Fibroblast of villous mesenchyme (primary cell): ENCODE results near the gene SNX20. TPM values are rescaled to one million over a fixed set of nuclear protein-coding genes. Genes with fewer than 3 reads are reported as not detected.

Experiments
- DNase-seq: peaks from one replicate; pipeline ENCODE4 v3.0.0-alpha.2; 2010; ENCODE audit warnings: low read depth
- H3K4me3 ChIP-seq: 2 replicates; pipeline ENCODE4 v1.5.1; 2011; ENCODE audit warnings: low read depth, mild to moderate bottlenecking, low read length
- total RNA-seq: library from RNA; depleted of rRNA; stranded (reverse); fragments of >200 nt; gene quantifications from 2 replicates; pipeline ENCODE4 v1.2.3, GENCODE V29; 2012
- TF ChIP-seq, protein P1 (sequence below): IDR thresholded peaks from 2 replicates; pipeline ENCODE4 v1.5.1; 2012; ENCODE audit warnings: low read depth, mild to moderate bottlenecking, low read length; ENCODE audit not compliant: insufficient read depth

Gene SNX20
- total RNA-seq, 1 donor, result not detected

DNA sequence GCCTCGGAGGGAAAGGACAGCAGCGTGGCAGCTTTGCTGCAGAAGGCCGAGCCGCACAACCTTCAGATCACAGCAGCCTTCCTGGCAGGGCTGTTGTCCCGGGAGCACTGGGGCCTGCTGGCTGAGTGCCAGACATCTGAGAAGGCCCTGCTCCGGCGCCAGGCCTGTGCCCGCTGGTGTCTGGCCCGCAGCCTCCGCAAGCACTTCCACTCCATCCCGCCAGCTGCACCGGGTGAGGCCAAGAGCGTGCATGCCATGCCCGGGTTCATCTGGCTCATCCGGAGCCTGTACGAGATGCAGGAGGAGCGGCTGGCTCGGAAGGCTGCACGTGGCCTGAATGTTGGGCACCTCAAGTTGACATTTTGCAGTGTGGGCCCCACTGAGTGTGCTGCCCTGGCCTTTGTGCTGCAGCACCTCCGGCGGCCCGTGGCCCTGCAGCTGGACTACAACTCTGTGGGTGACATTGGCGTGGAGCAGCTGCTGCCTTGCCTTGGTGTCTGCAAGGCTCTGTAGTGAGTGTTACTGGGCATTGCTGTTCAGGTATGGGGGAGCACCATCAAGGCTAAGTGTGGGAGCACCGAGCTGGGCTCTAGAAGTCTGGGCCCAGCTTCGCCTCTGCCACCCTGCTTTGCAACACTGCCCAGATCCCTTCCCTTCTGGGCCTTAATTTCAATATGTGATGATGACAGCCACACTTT lies 30.9 kb upstream of the SNX20 start:
- DNase-seq, result no peak
- TF ChIP-seq, protein P1, sequence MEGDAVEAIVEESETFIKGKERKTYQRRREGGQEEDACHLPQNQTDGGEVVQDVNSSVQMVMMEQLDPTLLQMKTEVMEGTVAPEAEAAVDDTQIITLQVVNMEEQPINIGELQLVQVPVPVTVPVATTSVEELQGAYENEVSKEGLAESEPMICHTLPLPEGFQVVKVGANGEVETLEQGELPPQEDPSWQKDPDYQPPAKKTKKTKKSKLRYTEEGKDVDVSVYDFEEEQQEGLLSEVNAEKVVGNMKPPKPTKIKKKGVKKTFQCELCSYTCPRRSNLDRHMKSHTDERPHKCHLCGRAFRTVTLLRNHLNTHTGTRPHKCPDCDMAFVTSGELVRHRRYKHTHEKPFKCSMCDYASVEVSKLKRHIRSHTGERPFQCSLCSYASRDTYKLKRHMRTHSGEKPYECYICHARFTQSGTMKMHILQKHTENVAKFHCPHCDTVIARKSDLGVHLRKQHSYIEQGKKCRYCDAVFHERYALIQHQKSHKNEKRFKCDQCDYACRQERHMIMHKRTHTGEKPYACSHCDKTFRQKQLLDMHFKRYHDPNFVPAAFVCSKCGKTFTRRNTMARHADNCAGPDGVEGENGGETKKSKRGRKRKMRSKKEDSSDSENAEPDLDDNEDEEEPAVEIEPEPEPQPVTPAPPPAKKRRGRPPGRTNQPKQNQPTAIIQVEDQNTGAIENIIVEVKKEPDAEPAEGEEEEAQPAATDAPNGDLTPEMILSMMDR, result no peak
- H3K4me3 ChIP-seq, result no peak overlapping the region

DNA sequence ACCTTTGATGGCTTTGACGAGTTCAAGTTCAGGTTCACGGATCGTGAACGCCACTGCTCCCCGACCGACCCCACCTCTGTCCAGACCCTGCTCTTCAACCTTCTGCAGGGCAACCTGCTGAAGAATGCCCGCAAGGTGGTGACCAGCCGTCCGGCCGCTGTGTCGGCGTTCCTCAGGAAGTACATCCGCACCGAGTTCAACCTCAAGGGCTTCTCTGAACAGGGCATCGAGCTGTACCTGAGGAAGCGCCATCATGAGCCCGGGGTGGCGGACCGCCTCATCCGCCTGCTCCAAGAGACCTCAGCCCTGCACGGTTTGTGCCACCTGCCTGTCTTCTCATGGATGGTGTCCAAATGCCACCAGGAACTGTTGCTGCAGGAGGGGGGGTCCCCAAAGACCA lies 29.9 kb upstream of the SNX20 start:
- H3K4me3 ChIP-seq, result no peak overlapping the region
- TF ChIP-seq, protein P1, result no peak
- no peak for DNase-seq

DNA sequence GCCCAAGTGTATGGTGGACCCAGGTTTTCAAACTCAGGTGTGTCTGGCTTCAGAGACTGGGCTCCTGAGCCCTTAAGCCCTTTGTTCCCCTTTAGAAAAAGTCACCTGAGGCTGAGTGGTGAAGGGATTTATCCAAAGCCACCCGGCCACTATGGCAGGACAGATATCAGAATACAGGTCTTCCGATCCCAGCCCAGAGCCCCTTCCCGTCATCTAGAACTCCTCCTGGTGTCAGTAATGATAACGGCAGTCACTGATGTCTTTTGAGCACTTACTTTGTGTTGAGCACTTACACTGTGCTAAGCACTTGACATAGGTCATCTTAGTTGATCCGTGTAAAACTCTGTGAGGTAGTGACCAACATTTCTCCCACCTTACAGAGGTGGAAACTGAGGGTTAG lies 28.9 kb upstream of the SNX20 start:
- no peak for DNase-seq
- H3K4me3 ChIP-seq, result no peak overlapping the region
- TF ChIP-seq, protein P1, result no peak

DNA sequence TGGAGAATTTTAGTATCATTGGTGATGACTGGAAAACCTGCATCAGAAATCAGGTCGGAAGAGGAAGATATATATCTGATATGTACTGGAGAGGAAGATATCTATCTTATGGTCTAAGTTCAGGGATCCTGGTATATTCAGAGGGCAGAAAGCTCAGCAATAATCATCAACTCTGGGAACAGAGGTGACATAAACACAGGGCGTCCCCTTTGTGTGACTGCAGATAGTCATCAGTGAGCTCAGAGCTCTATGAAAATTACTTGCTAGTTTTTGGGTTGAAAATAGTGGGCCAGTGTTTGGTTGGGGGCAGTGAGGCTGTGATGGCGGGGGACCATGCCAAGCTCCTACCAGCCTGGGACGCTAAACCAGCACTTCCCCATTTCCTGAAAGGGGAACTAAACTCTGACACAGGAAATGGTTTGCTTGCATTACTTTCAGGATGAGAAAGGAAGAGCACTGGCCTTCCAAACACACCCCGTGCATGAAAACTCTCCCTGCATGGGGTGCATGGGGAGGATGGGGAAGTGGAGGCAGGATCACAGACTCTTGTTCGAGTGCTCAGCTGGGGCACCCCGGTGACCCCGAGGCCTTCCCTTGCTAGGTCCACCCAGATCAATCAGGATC lies 28.1 kb upstream of the SNX20 start:
- TF ChIP-seq, protein P1, result no peak
- no peak for DNase-seq
- no peak overlapping the region for H3K4me3 ChIP-seq

DNA sequence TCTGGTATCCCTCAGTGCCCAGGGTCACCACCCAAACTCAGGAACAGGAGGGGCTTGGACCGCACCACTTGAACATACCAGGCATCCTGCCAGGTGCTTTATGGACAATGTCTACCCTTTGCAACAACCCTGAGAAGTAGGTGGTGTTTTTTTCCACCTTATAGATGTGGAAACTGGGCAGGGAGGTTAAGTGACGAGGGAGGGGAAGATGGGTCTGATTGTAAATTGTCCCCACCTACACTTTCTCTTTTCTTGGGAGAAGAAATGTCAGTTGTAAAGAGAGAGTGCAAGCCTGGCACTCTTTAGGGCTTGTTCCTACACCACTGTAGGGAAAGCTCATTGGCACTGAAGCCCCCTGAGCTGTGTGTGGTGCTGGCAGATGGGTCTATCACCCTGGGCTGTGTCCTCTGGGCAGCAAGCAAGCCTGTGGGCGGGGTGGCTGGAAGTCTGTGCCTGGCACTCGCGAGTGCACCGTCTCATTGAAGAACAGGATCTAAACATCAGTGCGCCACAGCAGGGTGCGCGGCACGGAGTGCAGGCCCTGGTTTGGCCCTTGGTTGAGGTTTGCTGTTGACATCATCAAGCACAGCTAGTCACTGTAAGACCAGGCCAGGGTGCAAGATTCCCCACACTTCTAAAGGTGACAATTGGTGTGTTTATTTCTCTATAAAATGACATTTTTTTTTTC lies 27.4 kb upstream of the SNX20 start:
- DNase-seq, result no peak
- TF ChIP-seq, protein P1, result no peak
- no peak overlapping the region for H3K4me3 ChIP-seq

DNA sequence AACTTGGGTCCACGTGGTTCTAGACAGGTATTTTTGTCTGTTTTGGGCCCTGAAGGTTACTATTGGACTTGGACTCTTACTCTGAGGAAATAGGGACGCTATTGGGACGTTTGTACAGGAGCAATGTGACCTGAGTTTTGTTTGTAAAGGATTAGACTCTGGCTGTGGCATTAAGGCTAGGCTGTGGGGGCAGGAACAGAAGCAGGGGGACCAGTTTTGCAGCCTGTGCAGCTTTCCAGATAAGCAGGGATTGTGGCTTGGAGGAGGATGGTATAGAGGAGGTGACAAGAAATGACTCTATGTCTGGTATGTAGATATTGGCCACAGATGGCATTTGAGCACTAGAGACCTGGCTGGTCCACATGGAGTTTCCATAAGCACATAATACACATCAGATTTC lies 25.1 kb upstream of the SNX20 start:
- TF ChIP-seq, protein P1, result no peak
- DNase-seq, result no peak
- H3K4me3 ChIP-seq, result no peak overlapping the region
